GM18951 (cell line): Measurements from ENCODE around the gene CPNE2.

ENCODE experiments used
- POLR2A ChIP-seq: IDR thresholded peaks from 4 replicates; pipeline ENCODE4 v1.6.1; 2011; ENCODE audit warnings: mild to moderate bottlenecking; ENCODE audit not compliant: insufficient read length, insufficient read depth; ENCODE audit errors: extremely low read depth
- in situ Hi-C: fragments of 300-500 bp; cut with MboI; formaldehyde crosslinking; loops from one replicate; pipeline ENCODE4 v1.12.0; 2022; ENCODE audit warnings: low sequenced_read_pairs, mixed read lengths, inconsistent platforms; ENCODE audit not compliant: unreplicated experiment

Gene CPNE2

GRCh38 chr16:57152096-57153093, 60.0 kb downstream of the CPNE2 start:
- TF ChIP-seq POLR2A, result no peak
- in situ Hi-C loops, result no loop called here

GRCh38 chr16:57153841-57154240, 61.5 kb downstream of the CPNE2 start:
- in situ Hi-C loops, result no loop called here
- no peak for TF ChIP-seq POLR2A

DNA sequence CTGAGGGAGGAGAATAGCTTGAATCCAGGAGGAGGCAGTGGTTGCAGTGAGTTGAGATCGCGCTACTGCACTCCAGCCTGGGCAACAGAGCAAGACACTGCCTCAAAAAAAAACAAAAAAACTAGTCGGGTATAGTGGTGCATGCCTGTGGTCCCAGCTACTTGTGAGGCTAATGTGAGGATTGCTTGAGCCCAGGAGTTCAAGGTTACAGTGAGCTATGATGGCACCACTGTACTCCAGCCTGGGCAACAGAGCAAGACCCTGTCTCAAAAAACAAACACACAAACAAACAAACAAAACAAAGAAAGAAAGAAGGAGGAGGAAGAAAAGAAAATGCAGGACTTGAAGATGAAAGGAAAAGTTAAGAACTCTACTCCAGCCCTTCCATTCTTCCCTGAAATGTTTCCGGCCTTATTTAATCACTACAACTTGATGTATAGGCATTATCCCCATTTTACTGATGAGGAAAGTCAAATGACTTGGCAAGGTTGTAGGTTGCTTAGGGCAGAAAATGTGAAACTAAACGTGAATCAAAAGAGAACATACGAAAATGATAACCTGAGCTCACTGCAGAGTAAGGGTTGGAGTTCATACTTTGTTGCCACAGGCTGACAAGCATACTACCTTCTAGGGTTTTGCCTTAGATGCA, 63.4 kb downstream of the CPNE2 start:
- no peak for TF ChIP-seq POLR2A
- in situ Hi-C loops, result no loop called here

DNA sequence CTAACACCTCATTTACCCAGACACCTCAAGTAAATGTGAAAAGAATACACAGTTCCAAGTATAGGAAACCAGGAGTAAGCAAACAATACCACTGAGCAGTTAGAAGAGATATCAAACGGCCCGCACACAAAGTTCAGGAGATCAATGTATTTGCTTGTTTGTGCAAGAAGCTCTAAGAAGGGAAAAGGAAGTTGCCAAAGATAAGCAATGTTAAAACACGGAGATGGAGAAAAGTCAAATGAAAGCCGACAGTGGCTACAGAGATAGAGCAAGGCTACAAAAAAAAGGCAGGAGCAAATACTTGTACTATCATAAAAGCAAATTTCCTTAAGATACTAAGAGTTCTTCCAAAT, 63.9 kb downstream of the CPNE2 start:
- no peak for TF ChIP-seq POLR2A
- in situ Hi-C loops, result no loop called here

GRCh38 chr16:57157533-57157932, 65.2 kb downstream of the CPNE2 start:
- in situ Hi-C loops, result no loop called here
- TF ChIP-seq POLR2A, result no peak

- in situ Hi-C loops, result no loop called here
- TF ChIP-seq POLR2A, result no peak
These were observed 67.1 kb downstream of the CPNE2 start for GRCh38 chr16:57159447-57159846.

GRCh38 chr16:57163842-57164241, 71.5 kb downstream of the CPNE2 start:
- TF ChIP-seq POLR2A, result no peak
- in situ Hi-C loops, result no loop called here

DNA sequence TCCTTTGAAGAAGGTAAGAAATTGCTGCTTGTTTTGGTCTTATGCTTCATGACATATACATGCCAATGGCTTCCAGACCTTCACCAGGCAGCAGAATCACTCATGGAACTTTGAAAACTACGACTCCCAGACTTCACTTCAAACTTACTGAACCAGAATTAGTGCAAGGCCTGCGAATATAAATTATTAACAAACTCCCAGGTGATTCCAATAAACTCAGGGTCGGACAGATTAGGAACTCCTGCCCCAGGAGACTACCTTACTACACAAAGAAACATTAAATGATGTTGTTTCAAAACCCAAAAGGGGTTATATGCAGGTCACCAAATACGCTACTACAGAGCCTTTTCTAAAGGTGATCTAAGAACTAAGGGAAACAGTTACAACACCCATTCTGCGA, 73.1 kb downstream of the CPNE2 start:
- TF ChIP-seq POLR2A, result no peak
- in situ Hi-C loops, result loop anchor here (5.0 kb wide), 1 partner anchor 73 kb away; the partner anchor contains the start of gene CPNE2

GRCh38 chr16:57165938-57166337, 73.6 kb downstream of the CPNE2 start:
- TF ChIP-seq POLR2A, result no peak
- in situ Hi-C loops, result loop anchor here (5.0 kb wide), 1 partner anchor 74 kb away; the partner anchor contains the start of gene CPNE2

GRCh38 chr16:57166451-57166850, 74.1 kb downstream of the CPNE2 start:
- TF ChIP-seq POLR2A, result no peak
- in situ Hi-C loops, result loop anchor here (5.0 kb wide), 1 partner anchor 74 kb away; the partner anchor contains the start of gene CPNE2

DNA sequence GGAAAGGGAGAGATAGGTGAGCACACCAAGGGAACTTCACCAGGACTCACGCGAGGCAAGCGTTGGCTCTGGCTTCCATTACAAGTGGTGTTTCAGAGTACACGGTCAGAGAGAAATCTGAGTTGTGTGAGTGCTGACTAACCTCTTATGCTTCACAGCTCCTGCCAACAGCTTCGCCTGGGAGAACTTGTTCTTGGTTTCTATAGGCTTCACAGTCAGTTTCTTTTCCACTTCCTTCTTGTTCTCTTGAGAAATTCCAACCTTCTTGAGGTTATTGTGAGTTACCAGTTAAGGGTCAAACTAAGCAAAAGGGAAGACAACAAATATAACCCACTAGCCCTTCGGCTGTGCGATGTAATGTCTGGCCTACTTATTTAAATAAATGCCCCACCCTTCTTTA, 74.6 kb downstream of the CPNE2 start:
- no peak for TF ChIP-seq POLR2A
- in situ Hi-C loops, result loop anchor here (5.0 kb wide), 1 partner anchor 75 kb away; the partner anchor contains the start of gene CPNE2

DNA sequence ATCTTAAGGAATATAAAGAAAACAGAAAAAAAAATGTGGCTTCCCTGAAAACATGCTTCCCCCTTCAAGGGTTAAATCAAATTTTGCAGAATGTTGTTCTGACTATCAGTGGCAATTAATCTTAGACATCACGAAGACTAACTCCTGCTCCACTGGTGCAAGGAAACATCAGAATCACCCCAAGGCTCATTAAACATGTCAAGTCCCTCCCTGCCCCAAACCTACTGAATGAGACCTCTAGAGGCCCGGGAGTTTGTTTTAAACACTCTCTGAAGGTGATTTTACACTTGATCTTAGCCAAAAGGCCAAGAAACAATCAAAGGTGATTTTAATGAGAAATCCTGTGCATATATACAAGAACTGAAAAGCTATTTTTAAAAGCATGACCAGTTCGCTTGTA, 75.2 kb downstream of the CPNE2 start:
- TF ChIP-seq POLR2A, result no peak
- in situ Hi-C loops, result loop anchor here (5.0 kb wide), 1 partner anchor 75 kb away; the partner anchor contains the start of gene CPNE2

DNA sequence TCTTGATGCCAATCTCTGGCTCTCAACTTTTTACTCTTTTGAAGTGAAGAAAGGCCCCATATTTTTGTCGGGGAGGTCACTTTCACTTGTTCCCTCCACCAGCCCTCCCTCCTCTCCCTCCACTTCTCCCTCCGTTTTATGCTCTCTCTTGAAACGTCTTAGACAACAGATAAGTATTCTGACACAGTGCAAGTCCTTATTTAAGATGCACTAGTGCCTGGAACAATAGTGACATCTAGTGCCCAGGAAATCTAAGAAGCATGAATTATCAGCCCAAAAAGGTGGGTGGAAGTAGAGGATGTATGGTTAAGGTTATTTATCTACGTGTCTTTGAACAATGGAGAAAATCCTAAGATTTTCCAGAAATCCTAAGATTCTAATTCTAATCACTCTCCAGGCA, 75.6 kb downstream of the CPNE2 start:
- in situ Hi-C loops, result loop anchor here (5.0 kb wide), 1 partner anchor 76 kb away; the partner anchor contains the start of gene CPNE2

More for the DNA sequence above, 75.6 kb downstream of the CPNE2 start:
- no peak for TF ChIP-seq POLR2A
